GM21529 (cell line): ENCODE results near the gene PDGFA.

Source experiments
- ATAC-seq: cut with Tn5 transposase; IDR thresholded peaks from one replicate; pipeline ENCODE4 v1.9.1; 2021; ENCODE audit not compliant: unreplicated experiment

Gene PDGFA

GRCh38 chr7:462173-463103, 57.2 kb downstream of the PDGFA start:
- no peak for ATAC-seq

GRCh38 chr7:461453-462172, 58.0 kb downstream of the PDGFA start:
- ATAC-seq: no peak

GRCh38 chr7:461117-461452, 58.6 kb downstream of the PDGFA start:
- no peak for ATAC-seq

GRCh38 chr7:460374-461116, 59.1 kb downstream of the PDGFA start:
- ATAC-seq: no peak

- ATAC-seq: no peak
Observed at GRCh38 chr7:459584-460373, 59.9 kb downstream of the PDGFA start.

- no peak for ATAC-seq
Observed at GRCh38 chr7:458511-459245, 61.0 kb downstream of the PDGFA start.

GRCh38 chr7:457814-458510, 61.7 kb downstream of the PDGFA start:
- no peak for ATAC-seq

- no peak for ATAC-seq
Observed at GRCh38 chr7:455110-455928, 64.3 kb downstream of the PDGFA start.

- ATAC-seq: no peak
Observed at GRCh38 chr7:454356-455109, 65.1 kb downstream of the PDGFA start.

- ATAC-seq: no peak
Observed at GRCh38 chr7:453597-454306, 65.9 kb downstream of the PDGFA start.

- no peak for ATAC-seq
Observed at GRCh38 chr7:452791-453455, 66.7 kb downstream of the PDGFA start.

GRCh38 chr7:452226-452751, 67.4 kb downstream of the PDGFA start:
- no peak for ATAC-seq

- ATAC-seq: no peak
Observed at GRCh38 chr7:451255-452225, 68.1 kb downstream of the PDGFA start.

GRCh38 chr7:450741-451140, 68.9 kb downstream of the PDGFA start:
- ATAC-seq: no peak

GRCh38 chr7:450036-450435, 69.6 kb downstream of the PDGFA start:
- no peak for ATAC-seq
